K562 (cell line): Measurements from ENCODE around the gene ANKLE1. TPM values are rescaled to one million over a fixed set of nuclear protein-coding genes. Genes with fewer than 3 reads are reported as not detected.

ENCODE experiments used
- C11orf30 ChIP-seq: fragments of 450-650 bp; IDR thresholded peaks from 2 replicates; pipeline ENCODE4 v1.6.1; 2016; ENCODE audit warnings: low read depth, mild to moderate bottlenecking
- EP400 ChIP-seq: fragments of 450-650 bp; IDR thresholded peaks from 2 replicates; pipeline ENCODE4 v1.6.1; 2017; ENCODE audit warnings: antibody characterized with exemption, mild to moderate bottlenecking, moderate library complexity
- ETV6 ChIP-seq, 3 experiments: fragments of 150-350 bp in 1 of 3; sonication (generic) in 1 of 3; formaldehyde crosslinking in 1 of 3; IDR thresholded peaks; 2 replicates each; pipeline versions ENCODE4 v1.6.1 to v1.8.0; 2014 to 2022; ENCODE audit warnings: borderline replicate concordance in 2 of 3, low read depth in 2 of 3, antibody characterized with exemption in 1 of 3, low read length in 1 of 3, mild to moderate bottlenecking in 1 of 3, missing genetic modification reagents in 1 of 3
- FOXM1 ChIP-seq, 2 experiments: fragments of 450-650 bp in 1 of 2; sonication (generic) in 1 of 2; formaldehyde crosslinking in 1 of 2; IDR thresholded peaks; 2 replicates each; pipeline versions ENCODE4 v1.6.1 to v1.9.0; 2017 to 2022; ENCODE audit warnings: low read depth in 2 of 2, mild to moderate bottlenecking in 2 of 2, missing genetic modification reagents in 1 of 2, moderate library complexity in 1 of 2
- HDAC1 ChIP-seq, 2 experiments: fragments of 450-650 bp; IDR thresholded peaks; 2 replicates each; pipeline ENCODE4 v1.6.1; 2016 to 2017; ENCODE audit warnings: inconsistent platforms in 1 of 2, mild to moderate bottlenecking in 1 of 2, moderate library complexity in 1 of 2
- KDM1A ChIP-seq, 2 experiments: fragments of 450-650 bp; IDR thresholded peaks; 2 replicates each; pipeline ENCODE4 v1.6.1; 2016; ENCODE audit warnings: mild to moderate bottlenecking in 2 of 2
- LCOR ChIP-seq: sonication (generic); formaldehyde crosslinking; IDR thresholded peaks from 2 replicates; pipeline ENCODE4 v1.8.0; 2022; ENCODE audit warnings: mild to moderate bottlenecking, missing genetic modification reagents
- MAZ ChIP-seq, 2 experiments: fragments of 450-650 bp in 1 of 2; sonication (generic) in 1 of 2; formaldehyde crosslinking; IDR thresholded peaks in 1 of 2; conservative IDR thresholded peaks in 1 of 2; 2 replicates each; pipeline versions ENCODE4 v1.4.0 to v1.5.0; 2020; ENCODE audit warnings: mild to moderate bottlenecking in 1 of 2, missing genetic modification reagents in 1 of 2
- NR4A1 ChIP-seq, 2 experiments: fragments of 250-450 bp in 1 of 2; fragments of 450-650 bp in 1 of 2; sonication (Bioruptor Pico) in 1 of 2; IDR thresholded peaks; 2 replicates each; pipeline versions ENCODE4 v1.4.0 to v1.6.1; 2016 to 2020; ENCODE audit warnings: mild to moderate bottlenecking in 2 of 2, missing compliant biosample characterization in 1 of 2, missing genetic modification characterization in 1 of 2, moderate library complexity in 1 of 2
- SFPQ ChIP-seq: fragments of 200-400 bp; formaldehyde crosslinking; IDR thresholded peaks from 2 replicates; pipeline ENCODE4 v1.6.1; 2017; ENCODE audit warnings: mild to moderate bottlenecking, low read depth, low read length, moderate library complexity
- SIN3A ChIP-seq, 2 experiments: fragments of 150-350 bp in 1 of 2; IDR thresholded peaks; 2 replicates each; pipeline ENCODE4 v1.6.1; 2011 to 2016; ENCODE audit warnings: borderline replicate concordance in 2 of 2, low read depth in 2 of 2, low read length in 2 of 2, mild to moderate bottlenecking in 2 of 2, moderate library complexity in 2 of 2; ENCODE audit not compliant: control insufficient read depth in 1 of 2
- SMARCA4 ChIP-seq: fragments of 450-650 bp; IDR thresholded peaks from 2 replicates; pipeline ENCODE4 v1.6.1; 2016
- TAL1 ChIP-seq: fragments of 450-650 bp; IDR thresholded peaks from 2 replicates; pipeline ENCODE4 v1.6.1; 2016; ENCODE audit warnings: mild to moderate bottlenecking
- U2AF1 ChIP-seq: fragments of 200-400 bp; formaldehyde crosslinking; optimal IDR thresholded peaks from 2 replicates; pipeline ENCODE3; 2017; ENCODE audit warnings: mild to moderate bottlenecking, low read depth, low read length, moderate library complexity
- XRCC5 ChIP-seq: fragments of 200-400 bp; formaldehyde crosslinking; IDR thresholded peaks from 2 replicates; pipeline ENCODE4 v1.6.1; 2017; ENCODE audit warnings: low read depth, mild to moderate bottlenecking, low read length
- ZNF592 ChIP-seq: fragments of 450-650 bp; IDR thresholded peaks from 2 replicates; pipeline ENCODE4 v1.6.1; 2017; ENCODE audit warnings: antibody characterized with exemption, mild to moderate bottlenecking
- ZNF699 ChIP-seq: fragments of 250-450 bp; sonication (Bioruptor Pico); IDR thresholded peaks from 2 replicates; pipeline ENCODE4 v1.8.0; 2021; ENCODE audit warnings: mild to moderate bottlenecking, moderate library complexity; ENCODE audit not compliant: insufficient replicate concordance
- polyA plus RNA-seq, 8 experiments: library from polyadenylated mRNA; depleted of rRNA in 4 of 8; stranded (reverse) in 5 of 8; unstranded in 3 of 8; fragments of >200 nt; fragmentation: Nextera tagmentation in 2 of 8; fragmentation: Illumina TruSeq in 1 of 8; extraction: Ambion mirVana in 2 of 8; extraction: Trizol in 1 of 8; gene quantifications; 2 replicates each; pipeline versions ENCODE4 v1.2.1 to v1.2.3, GENCODE V29; 2011 to 2014; ENCODE audit warnings: inconsistent platforms in 1 of 8, missing spikeins in 1 of 8
- total RNA-seq, 7 experiments: library from RNA; depleted of rRNA in 6 of 7; stranded (reverse); fragments of >200 nt in 6 of 7; fragmentation: Illumina TruSeq in 2 of 7; extraction: Trizol in 2 of 7; gene quantifications; 2 replicates each; pipeline versions ENCODE4 v1.2.1 to v1.2.3, GENCODE V29; 2011 to 2021; ENCODE audit warnings: low replicate concordance in 1 of 7

The ANKLE1 gene
- total and polyA plus RNA-seq, 9 of the 15 experiments (the other 6 are each of a cell fraction or from before 2014, with no cell fraction given): 0.63 to 9.2 (median 2.9) TPM

- TF ChIP-seq NR4A1 (CRISPR knock-in tag; IDR thresholded peaks at IDR 0.05) (peak; percentile 51; the same call in 1 of the 2 replicates), NR4A1 (tag; IDR thresholded peaks at IDR 0.05) (peak; percentile 39; the same call in 1 of the 2 replicates), ZNF699 (peak; percentile 6), MAZ (CRISPR knock-in tag; conservative IDR thresholded peaks at IDR 0.05 in 1 of 2, IDR thresholded peaks at IDR 0.05 in 1 of 2) (peak; percentile 59 to 85; a peak in 2 of 4 replicates), ETV6 (IDR thresholded peaks at IDR 0.05; ENCODE audit: borderline replicate concordance in 1 of 2, low read depth in 2 of 2, low read length in 1 of 2) (no peak), ETV6 (CRISPR knock-in tag; IDR thresholded peaks at IDR 0.05; ENCODE audit: borderline replicate concordance) (no peak), HDAC1 (IDR thresholded peaks at IDR 0.05) (0 out of 4 replicates have a peak, but pooled peaks of 1 of the 2 experiments have one; percentile 44), U2AF1 (peak; percentile 50), SFPQ (no peak), SIN3A (IDR thresholded peaks at IDR 0.05; ENCODE audit: borderline replicate concordance in 2 of 2, control insufficient read depth in 1 of 2, low read depth in 2 of 2, low read length in 2 of 2) (peak; percentile 44 to 66; a peak in 1 of 4 replicates), EP400 (peak; percentile 77; the same call in 1 of the 2 replicates), TAL1 (no peak), XRCC5 (no peak), LCOR (CRISPR knock-in tag) (no peak), C11orf30 (no peak), ZNF592 (peak; percentile 90), KDM1A (IDR thresholded peaks at IDR 0.05) (no peak), SMARCA4 (no peak), FOXM1 (IDR thresholded peaks at IDR 0.05; ENCODE audit: low read depth) (no peak), FOXM1 (CRISPR knock-in tag; IDR thresholded peaks at IDR 0.05; ENCODE audit: low read depth) (peak; percentile 55; the same call in 1 of the 2 replicates)
Observed at GRCh38 chr19:17235300-17235970, 46.3 kb upstream of the ANKLE1 start (continued).
